Neuronal stem cell (in vitro differentiated cells): ENCODE results near the gene SEMA3B.

Experiments
- DNase-seq: peaks from one replicate; pipeline ENCODE4 v3.0.0-alpha.2; 2013; ENCODE audit warnings: low spot score
- H2AFZ ChIP-seq: one replicate; pipeline ENCODE4 v1.6.1; 2013; ENCODE audit warnings: mild to moderate bottlenecking, low read length, inconsistent platforms
- H2AK5ac ChIP-seq: 2 replicates; pipeline ENCODE4 v1.6.1; 2013; ENCODE audit warnings: low read depth, mild to moderate bottlenecking, inconsistent platforms, low read length, moderate library complexity, mixed read lengths
- H2BK120ac ChIP-seq: 2 replicates; pipeline ENCODE4 v1.6.1; 2013; ENCODE audit warnings: low read depth, mild to moderate bottlenecking, inconsistent platforms, low read length, moderate library complexity, mixed read lengths
- H2BK12ac ChIP-seq: one replicate; pipeline ENCODE4 v1.6.1; 2013; ENCODE audit warnings: low read length, inconsistent platforms
- H2BK15ac ChIP-seq: 2 replicates; pipeline ENCODE4 v1.6.1; 2013; ENCODE audit warnings: mild to moderate bottlenecking, low read length, inconsistent platforms, mixed read lengths
- H2BK5ac ChIP-seq: one replicate; pipeline ENCODE4 v1.6.1; 2013; ENCODE audit warnings: inconsistent platforms, mild to moderate bottlenecking, low read length, moderate library complexity
- H3K14ac ChIP-seq: one replicate; pipeline ENCODE4 v1.6.1; 2013; ENCODE audit warnings: low read length, inconsistent platforms
- H3K18ac ChIP-seq: 2 replicates; pipeline ENCODE4 v1.6.1; 2013; ENCODE audit warnings: low read length, inconsistent platforms
- H3K23ac ChIP-seq: 2 replicates; pipeline ENCODE4 v1.6.1; 2013; ENCODE audit warnings: low read depth, mild to moderate bottlenecking, mixed read lengths, low read length, inconsistent platforms; ENCODE audit not compliant: poor library complexity
- H3K27ac ChIP-seq: replicated peaks from 3 replicates; pipeline ENCODE4 v1.5.1; 2013; ENCODE audit warnings: low read length, inconsistent platforms
- H3K27me3 ChIP-seq, 3 experiments: 2 replicates each; pipeline ENCODE4 v1.6.1; 2013; ENCODE audit warnings: low read length in 3 of 3, mild to moderate bottlenecking in 2 of 3, inconsistent platforms in 1 of 3, low read depth in 1 of 3, mixed read lengths in 1 of 3, moderate library complexity in 1 of 3; ENCODE audit not compliant: control insufficient read depth in 3 of 3, insufficient read depth in 3 of 3
- H3K36me3 ChIP-seq, 2 donors: replicated peaks in 1 of 2; 2 replicates each; pipeline ENCODE4 v1.6.1; 2013; ENCODE audit warnings: low read length in 2 of 2; ENCODE audit not compliant: control insufficient read depth in 2 of 2, insufficient read depth in 2 of 2
- H3K4ac ChIP-seq: 2 replicates; pipeline ENCODE4 v1.6.1; 2013; ENCODE audit warnings: inconsistent platforms, mild to moderate bottlenecking, low read length, moderate library complexity
- H3K4me1 ChIP-seq, 2 donors: 1 replicate in 1 of 2; 2 replicates in 1 of 2; pipeline ENCODE4 v1.6.1; 2013; ENCODE audit warnings: low read length in 2 of 2, low read depth in 1 of 2; ENCODE audit not compliant: control insufficient read depth in 2 of 2, insufficient read depth in 1 of 2
- H3K4me2 ChIP-seq: one replicate; pipeline ENCODE4 v1.6.1; 2013; ENCODE audit warnings: mild to moderate bottlenecking, low read length, inconsistent platforms; ENCODE audit not compliant: insufficient read depth, poor library complexity, severe bottlenecking
- H3K4me3 ChIP-seq, 2 donors: 2 replicates each; pipeline ENCODE4 v1.5.1; 2013; ENCODE audit warnings: low read length in 2 of 2, mild to moderate bottlenecking in 2 of 2, inconsistent platforms in 1 of 2, moderate library complexity in 1 of 2
- H3K79me1 ChIP-seq: one replicate; pipeline ENCODE4 v1.6.1; 2013; ENCODE audit warnings: low read depth, mild to moderate bottlenecking, inconsistent platforms, low read length, moderate library complexity
- H3K9ac ChIP-seq: one replicate; pipeline ENCODE4 v1.6.1; 2013; ENCODE audit warnings: mild to moderate bottlenecking, low read depth, low read length, inconsistent platforms; ENCODE audit not compliant: poor library complexity
- H3K9me3 ChIP-seq, 2 donors: replicated peaks in 1 of 2; 2 replicates each; pipeline versions ENCODE3 to v1.6.1; 2013; ENCODE audit warnings: low read length in 2 of 2, mild to moderate bottlenecking in 2 of 2, inconsistent platforms in 1 of 2, low read depth in 1 of 2, mixed read lengths in 1 of 2, moderate library complexity in 1 of 2; ENCODE audit not compliant: control insufficient read depth in 2 of 2, insufficient read depth in 1 of 2
- H4K8ac ChIP-seq: one replicate; pipeline ENCODE4 v1.6.1; 2013; ENCODE audit warnings: low read depth, mild to moderate bottlenecking, inconsistent platforms, low read length, moderate library complexity
- H4K91ac ChIP-seq: one replicate; pipeline ENCODE4 v1.6.1; 2013; ENCODE audit warnings: low read length, low read depth, mild to moderate bottlenecking, inconsistent platforms; ENCODE audit not compliant: poor library complexity
- WGBS, 2 donors: extraction: QIAGEN DNeasy Blood & Tissue Kit; methylation state at CpG; one replicate each; pipeline ENCODE4 v1.1.7; 2013; ENCODE audit warnings: missing lambda C conversion rate in 2 of 2, mixed read lengths in 1 of 2; ENCODE audit not compliant: insufficient read length in 2 of 2, insufficient replicate concordance in 1 of 2; ENCODE audit errors: extremely low coverage in 2 of 2; 5-methylcytosine and 5-hydroxymethylcytosine counted together

The SEMA3B gene

DNA sequence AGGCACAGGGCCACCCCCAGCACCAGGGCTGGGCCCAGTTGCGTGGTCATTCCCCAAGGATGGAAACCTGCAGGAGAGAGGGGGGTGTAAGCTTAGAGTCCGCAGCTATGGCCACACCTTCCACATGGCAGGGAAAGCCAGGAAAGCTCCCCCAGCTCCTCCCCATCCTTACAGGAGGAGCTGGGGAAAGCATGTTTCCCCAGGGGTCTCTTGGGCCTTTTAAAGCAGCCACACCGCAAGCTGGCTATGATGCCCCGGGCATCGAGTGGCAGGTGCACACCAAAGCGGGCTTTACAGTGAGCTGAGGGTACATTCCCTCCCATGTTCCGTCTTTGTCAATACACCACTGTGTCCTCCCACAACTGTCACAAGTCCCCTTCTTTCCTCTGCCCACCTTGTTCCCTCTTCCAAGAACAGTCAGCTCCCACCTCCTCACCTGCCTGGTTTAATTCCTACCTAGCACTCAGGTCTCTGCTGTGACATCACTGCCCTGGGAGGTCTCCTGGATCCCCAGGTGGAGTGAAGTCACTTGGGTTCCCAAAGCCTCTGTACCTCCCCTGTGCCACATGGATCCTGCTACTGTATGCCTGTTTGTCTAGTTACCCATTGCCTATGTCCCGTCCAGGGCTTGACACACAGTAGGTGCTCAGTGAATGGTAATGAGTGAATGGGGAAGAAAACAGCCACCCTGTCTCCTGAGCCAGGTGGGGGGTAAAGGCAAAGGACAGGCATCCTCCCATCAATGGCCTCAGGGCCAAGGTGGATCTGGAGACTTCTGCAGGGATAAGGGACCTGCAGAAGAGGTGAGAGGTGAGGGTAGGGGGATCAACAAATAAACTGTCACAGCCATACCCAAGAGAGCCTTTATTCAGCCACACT, 26.8 kb downstream of the SEMA3B start:
- Histone ChIP-seq H3K4me2 (no peak overlapping the region), H3K79me1 (peaks cover 7% of the 10 kb centered on the region), H2BK120ac (no peak overlapping the region), H4K91ac (no peak overlapping the region), H4K8ac (no peak overlapping the region), H3K9me3 (no peaks in the 10 kb centered on the region), H3K36me3 (no peaks in the 10 kb centered on the region), H2BK15ac (no peak overlapping the region), H3K4ac (no peak overlapping the region), H3K4me1 (peaks cover 16 to 24% of the 10 kb centered on the region in 2 donors), H3K18ac (no peak overlapping the region), H2BK12ac (no peak overlapping the region), H2AFZ (no peak overlapping the region), H3K14ac (no peak overlapping the region), H3K4me3 (no peak overlapping the region), H3K27me3 (no peaks in the 10 kb centered on the region), H3K27ac (no peak overlapping the region), H2AK5ac (no peak overlapping the region), H3K23ac (no peak overlapping the region), H2BK5ac (no peak overlapping the region), H3K9ac (no peak overlapping the region)
- WGBS, 2 donors = no CpG with 5 or more reads among the region's 8 CpGs
- no peak for DNase-seq

GRCh38 chr3:50296721-50297383, 27.9 kb downstream of the SEMA3B start:
- H2AFZ ChIP-seq = no peak overlapping the region
- H3K9ac ChIP-seq = no peak overlapping the region
- no peaks in the 10 kb centered on the region for H3K27me3 ChIP-seq
- peaks cover 10 to 17% of the 10 kb centered on the region in 2 donors for H3K4me1 ChIP-seq
- no peak overlapping the region for H2BK5ac ChIP-seq
- H4K91ac ChIP-seq = no peak overlapping the region
- H2BK120ac ChIP-seq = no peak overlapping the region
- no peak overlapping the region for H3K27ac ChIP-seq
- H2AK5ac ChIP-seq = no peak overlapping the region
- H3K4ac ChIP-seq = no peak overlapping the region
- H3K4me3 ChIP-seq = no peak overlapping the region
- peaks cover under 1% of the 10 kb centered on the region for H3K79me1 ChIP-seq
- no peaks in the 10 kb centered on the region for H3K9me3 ChIP-seq
- DNase-seq = no peak
- H4K8ac ChIP-seq = no peak overlapping the region
- no CpG with 5 or more reads among the region's 18 CpGs for WGBS, 2 donors
- H3K36me3 ChIP-seq = no peaks in the 10 kb centered on the region
- H2BK15ac ChIP-seq = no peak overlapping the region
- H2BK12ac ChIP-seq = no peak overlapping the region
- no peak overlapping the region for H3K4me2 ChIP-seq
- H3K14ac ChIP-seq = no peak overlapping the region
- H3K23ac ChIP-seq = no peak overlapping the region
- no peak overlapping the region for H3K18ac ChIP-seq

DNA sequence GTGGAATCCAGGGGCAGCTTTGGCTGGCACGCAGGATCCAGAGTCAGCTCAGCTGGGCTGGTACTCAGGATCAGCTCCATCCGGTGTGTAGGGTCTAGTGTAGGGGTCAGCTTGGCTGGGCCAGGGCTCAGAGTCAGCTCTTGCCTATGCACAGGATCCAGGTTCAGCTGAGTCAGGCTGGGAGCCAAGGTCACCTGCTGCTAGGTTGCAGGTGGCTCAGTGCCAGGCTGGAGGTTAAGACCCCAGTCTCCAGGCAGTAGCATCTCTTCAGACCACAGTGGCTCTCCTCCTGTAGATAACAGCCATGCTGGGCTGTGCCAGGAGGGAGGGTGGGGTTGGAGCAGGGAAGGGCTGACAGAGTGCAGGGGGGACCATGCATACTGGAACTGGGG, 28.4 kb downstream of the SEMA3B start:
- H3K9ac ChIP-seq = no peak overlapping the region
- H2AFZ ChIP-seq = no peak overlapping the region
- no peak overlapping the region for H4K8ac ChIP-seq
- H3K4me3 ChIP-seq = no peak overlapping the region
- no peaks in the 10 kb centered on the region for H3K9me3 ChIP-seq
- H2AK5ac ChIP-seq = no peak overlapping the region
- no peak overlapping the region for H3K14ac ChIP-seq
- peaks cover 10 to 17% of the 10 kb centered on the region in 2 donors for H3K4me1 ChIP-seq
- no peak overlapping the region for H2BK15ac ChIP-seq
- no peaks in the 10 kb centered on the region for H3K36me3 ChIP-seq
- no peak overlapping the region for H3K23ac ChIP-seq
- H3K18ac ChIP-seq = no peak overlapping the region
- no peak overlapping the region for H3K4ac ChIP-seq
- H3K79me1 ChIP-seq = no peaks in the 10 kb centered on the region
- H2BK12ac ChIP-seq = no peak overlapping the region
- no peaks in the 10 kb centered on the region for H3K27me3 ChIP-seq
- no peak overlapping the region for H2BK5ac ChIP-seq
- WGBS, 2 donors = no CpG with 5 or more reads among the region's 2 CpGs
- H3K27ac ChIP-seq = no peak overlapping the region
- H3K4me2 ChIP-seq = no peak overlapping the region
- no peak overlapping the region for H2BK120ac ChIP-seq
- DNase-seq = no peak
- H4K91ac ChIP-seq = no peak overlapping the region
